ENCODE results near the gene SPRR2D. TPM values are rescaled to one million over a fixed set of nuclear protein-coding genes. Genes with fewer than 3 reads are reported as not detected.
A peak's percentile ranks its signal among the peaks of the same experiment; 100 is the strongest.

SPRR2D gene
- total RNA-seq: under 1 TPM in 1 of 6 donors, not detected in 5; 0.40 TPM

- Histone ChIP-seq H3K27me3 (no peaks in the 10 kb centered on the region), H3K4me3 (no peak within 1 kb of the TSS), H3K36me3 (no peaks in the 10 kb centered on the region), H3K9me3 (no peaks in the 10 kb centered on the region), H3K4me1 (no peaks in the 10 kb centered on the region), H3K27ac (no peak within 1 kb of the TSS)
- TF ChIP-seq POLR2AphosphoS5 (IDR thresholded peaks at IDR 0.05): no peak
- no peak for TF ChIP-seq EP300 (IDR thresholded peaks at IDR 0.05)
- no peak for TF ChIP-seq CTCF (IDR thresholded peaks at IDR 0.05)
- no peak for TF ChIP-seq POLR2A (IDR thresholded peaks at IDR 0.05)
- ATAC-seq (ENCODE audit: low FRiP score in 2 of 2) (no peak), DNase-seq (no peak)
- WGBS, 2 donors: 65 to 76% methylated on average over 4 of the region's 4 CpGs
Observed at GRCh38 chr1:153040950-153041631, at the start of gene SPRR2D. Gene SPRR2D, minus strand, starts transcription at chr1:153041120. Its CDS starts 774 bp downstream, at chr1:153040346.

GRCh38 chr1:153087652-153088051, 46.7 kb upstream of the SPRR2D start:
- 81 to 85% methylated on average over 1 of the region's 1 CpG for WGBS, 2 donors
- ATAC-seq (ENCODE audit: low FRiP score in 2 of 2): peak in 1 of 2 donors; percentile 31
- no peaks in the 10 kb centered on the region for H3K9me3 ChIP-seq

GRCh38 chr1:153081736-153082135, 40.8 kb upstream of the SPRR2D start:
- DNase-seq: no peak
- Histone ChIP-seq H3K27ac (no peak overlapping the region), H3K27me3 (no peaks in the 10 kb centered on the region), H3K36me3 (no peaks in the 10 kb centered on the region), H3K9me3 (no peaks in the 10 kb centered on the region), H3K4me3 (no peak overlapping the region), H3K4me1 (no peaks in the 10 kb centered on the region)
- no peak for TF ChIP-seq POLR2AphosphoS5 (IDR thresholded peaks at IDR 0.05)
- no peak for TF ChIP-seq POLR2A (IDR thresholded peaks at IDR 0.05)
- no peak for TF ChIP-seq CTCF (IDR thresholded peaks at IDR 0.05)
- TF ChIP-seq EP300 (IDR thresholded peaks at IDR 0.05): no peak
- ATAC-seq (ENCODE audit: low FRiP score in 2 of 2): no peak
- WGBS, 2 donors: 86 to 98% methylated on average over 3 of the region's 3 CpGs

More at GRCh38 chr1:153087652-153088051, 46.7 kb upstream of the SPRR2D start:
- Histone ChIP-seq H3K4me1 (no peaks in the 10 kb centered on the region), H3K27ac (no peak overlapping the region), H3K4me3 (no peak overlapping the region), H3K36me3 (no peaks in the 10 kb centered on the region), H3K27me3 (no peaks in the 10 kb centered on the region)
- no peak for TF ChIP-seq POLR2AphosphoS5 (IDR thresholded peaks at IDR 0.05)
- no peak for TF ChIP-seq POLR2A (IDR thresholded peaks at IDR 0.05)
- no peak for TF ChIP-seq EP300 (IDR thresholded peaks at IDR 0.05)
- TF ChIP-seq CTCF (IDR thresholded peaks at IDR 0.05): no peak
- no peak for DNase-seq

GRCh38 chr1:153072806-153073726, 32.1 kb upstream of the SPRR2D start:
- Histone ChIP-seq H3K36me3 (no peaks in the 10 kb centered on the region), H3K9me3 (no peaks in the 10 kb centered on the region), H3K4me3 (no peak overlapping the region), H3K27me3 (no peaks in the 10 kb centered on the region), H3K27ac (no peak overlapping the region), H3K4me1 (no peaks in the 10 kb centered on the region)
- WGBS, 2 donors: 68 to 84% methylated on average over 3 to 5 of the region's 5 CpGs
- DNase-seq (no peak), ATAC-seq (ENCODE audit: low FRiP score in 2 of 2) (no peak)
- no peak for TF ChIP-seq POLR2A (IDR thresholded peaks at IDR 0.05)
- TF ChIP-seq CTCF (IDR thresholded peaks at IDR 0.05): no peak
- no peak for TF ChIP-seq EP300 (IDR thresholded peaks at IDR 0.05)
- TF ChIP-seq POLR2AphosphoS5 (IDR thresholded peaks at IDR 0.05): no peak
